Esophagus muscularis mucosa (tissue), 3 donors: Measurements from ENCODE around the gene CDKL5.

Experiments
- CTCF ChIP-seq, 3 experiments: fragments of 200-600 bp in 2 of 3; fragments of 450-650 bp in 1 of 3; sonication (generic) in 2 of 3; IDR thresholded peaks; one replicate each; pipeline ENCODE4 v1.5.1; 2017 to 2019; ENCODE audit warnings: antibody characterized with exemption in 3 of 3, mild to moderate bottlenecking in 2 of 3, moderate library complexity in 1 of 3
- POLR2A ChIP-seq: fragments of 450-650 bp; IDR thresholded peaks from one replicate; pipeline ENCODE4 v1.6.1; 2017; ENCODE audit warnings: antibody characterized with exemption, moderate library complexity, mild to moderate bottlenecking, low read depth

GRCh38 chrX:18682979-18683387 lies 257.6 kb downstream of the CDKL5 start:
- TF ChIP-seq CTCF (IDR thresholded peaks at IDR 0.05) (no peak), POLR2A (no peak)
